Mesendoderm (in vitro differentiated cells): ENCODE data around the gene TPO.

Experiments used
- DNase-seq: peaks from one replicate; pipeline ENCODE4 v3.0.0; 2013
- H2AK5ac ChIP-seq: 2 replicates; pipeline ENCODE4 v1.6.1; 2013; ENCODE audit warnings: low read length, inconsistent platforms
- H2BK120ac ChIP-seq: 2 replicates; pipeline ENCODE4 v1.6.1; 2013; ENCODE audit warnings: low read depth, mild to moderate bottlenecking, low read length, moderate library complexity, mixed read lengths
- H2BK15ac ChIP-seq: replicated peaks from 2 replicates; pipeline ENCODE4 v1.6.1; 2013; ENCODE audit warnings: low read depth, mild to moderate bottlenecking, moderate library complexity
- H2BK5ac ChIP-seq: 2 replicates; pipeline ENCODE4 v1.6.1; 2013; ENCODE audit warnings: low read length, inconsistent platforms
- H3K18ac ChIP-seq: 2 replicates; pipeline ENCODE4 v1.6.1; 2013; ENCODE audit warnings: mild to moderate bottlenecking, low read length, mixed read lengths
- H3K23ac ChIP-seq: one replicate; pipeline ENCODE4 v1.6.1; 2013; ENCODE audit warnings: low read length
- H3K27ac ChIP-seq: 2 replicates; pipeline ENCODE4 v1.5.1; 2013; ENCODE audit warnings: low read depth, mild to moderate bottlenecking, inconsistent platforms, low read length, moderate library complexity
- H3K27me3 ChIP-seq: 2 replicates; pipeline ENCODE4 v1.6.1; 2013; ENCODE audit warnings: low read length, control low read depth, mild to moderate bottlenecking, inconsistent platforms; ENCODE audit not compliant: insufficient read depth, poor library complexity
- H3K36me3 ChIP-seq: 2 replicates; pipeline ENCODE4 v1.6.1; 2013; ENCODE audit warnings: low read length, inconsistent platforms; ENCODE audit not compliant: control insufficient read depth, insufficient read depth
- H3K4ac ChIP-seq: one replicate; pipeline ENCODE4 v1.6.1; 2013; ENCODE audit warnings: low read depth, mild to moderate bottlenecking, low read length, moderate library complexity
- H3K4me1 ChIP-seq: 2 replicates; pipeline ENCODE4 v1.6.1; 2013; ENCODE audit warnings: low read depth, low read length, inconsistent platforms; ENCODE audit not compliant: control insufficient read depth
- H3K4me2 ChIP-seq: 2 replicates; pipeline ENCODE4 v1.6.1; 2013; ENCODE audit warnings: low read length
- H3K4me3 ChIP-seq: 2 replicates; pipeline ENCODE4 v1.5.1; 2013; ENCODE audit warnings: mild to moderate bottlenecking, low read length
- H3K56ac ChIP-seq: one replicate; pipeline ENCODE4 v1.6.1; 2013; ENCODE audit warnings: low read length
- H3K79me1 ChIP-seq: 2 replicates; pipeline ENCODE4 v1.6.1; 2013; ENCODE audit warnings: low read length, inconsistent platforms
- H3K79me2 ChIP-seq: 2 replicates; pipeline ENCODE4 v1.6.1; 2013; ENCODE audit warnings: mild to moderate bottlenecking, low read length; ENCODE audit not compliant: control insufficient read depth, insufficient read depth
- H3K9ac ChIP-seq: 2 replicates; pipeline ENCODE4 v1.6.1; 2013; ENCODE audit warnings: low read length, inconsistent platforms
- H4K5ac ChIP-seq: one replicate; pipeline ENCODE4 v1.6.1; 2013; ENCODE audit warnings: low read length
- H4K8ac ChIP-seq: one replicate; pipeline ENCODE4 v1.6.1; 2013; ENCODE audit warnings: low read depth, mild to moderate bottlenecking, control low read depth, low read length, moderate library complexity
- WGBS: extraction: QIAGEN DNeasy Blood & Tissue Kit; methylation state at CpG from one replicate; pipeline ENCODE4 v1.1.7; 2013; ENCODE audit warnings: low lambda C conversion rate, missing lambda C conversion rate; ENCODE audit not compliant: insufficient coverage; ENCODE audit errors: extremely low coverage; 5-methylcytosine and 5-hydroxymethylcytosine counted together

TPO gene

DNA sequence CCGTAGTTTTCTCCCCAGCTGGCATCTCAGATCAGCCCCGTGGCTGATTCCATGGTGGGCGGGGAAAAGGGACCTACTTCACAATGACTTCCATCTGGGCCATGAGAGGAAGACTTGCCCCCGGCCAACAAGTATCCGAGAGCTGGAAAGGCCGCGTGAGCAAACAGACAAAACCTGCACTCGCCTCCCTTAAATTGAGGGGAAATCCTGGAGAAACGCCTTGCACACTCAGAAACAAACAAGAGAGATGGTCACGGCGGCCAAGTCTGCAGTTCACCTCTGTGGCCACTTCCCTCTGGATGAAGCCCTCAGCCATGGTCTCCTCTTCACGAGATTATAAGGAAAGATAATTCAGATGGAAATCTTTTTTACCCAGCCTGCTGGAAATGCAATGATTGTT lies 39.4 kb upstream of the TPO start:
- H2BK15ac ChIP-seq: no peak overlapping the region
- H3K4me2 ChIP-seq: no peak overlapping the region
- H3K9ac ChIP-seq: no peak overlapping the region
- no peak overlapping the region for H3K18ac ChIP-seq
- no CpG with 5 or more reads among the region's 12 CpGs for WGBS
- no peaks in the 10 kb centered on the region for H3K27me3 ChIP-seq
- H3K4me3 ChIP-seq: no peak overlapping the region
- H3K56ac ChIP-seq: no peak overlapping the region
- no peak overlapping the region for H2BK120ac ChIP-seq
- no peaks in the 10 kb centered on the region for H3K4me1 ChIP-seq
- no peaks in the 10 kb centered on the region for H3K79me1 ChIP-seq
- H2AK5ac ChIP-seq: no peak overlapping the region
- no peak overlapping the region for H4K8ac ChIP-seq
- no peaks in the 10 kb centered on the region for H3K79me2 ChIP-seq
- no peak overlapping the region for H3K4ac ChIP-seq
- no peak overlapping the region for H4K5ac ChIP-seq
- H3K36me3 ChIP-seq: no peaks in the 10 kb centered on the region
- H3K27ac ChIP-seq: no peak overlapping the region
- DNase-seq: no peak
- no peak overlapping the region for H2BK5ac ChIP-seq
- H3K23ac ChIP-seq: no peak overlapping the region

DNA sequence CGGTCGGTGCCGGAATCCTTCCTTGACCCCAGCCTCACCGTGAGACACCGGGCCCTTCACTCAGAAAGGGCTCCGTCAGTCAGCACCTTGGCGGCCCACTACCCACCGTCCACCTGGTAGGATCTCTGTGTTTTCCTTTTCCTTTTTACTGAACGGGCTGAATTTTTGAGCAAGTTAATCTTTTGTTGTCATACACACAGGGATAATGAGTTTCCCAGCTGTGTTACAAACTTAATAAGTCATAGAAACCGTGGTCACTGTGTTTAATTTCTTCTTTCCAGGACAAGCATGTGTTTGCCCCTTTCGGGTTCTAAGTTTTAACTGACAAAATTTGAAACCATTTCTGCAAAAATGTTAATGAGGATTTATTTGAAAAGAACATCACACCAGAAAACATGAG lies 39.0 kb upstream of the TPO start:
- Histone ChIP-seq H3K9ac (no peak overlapping the region), H3K4me2 (no peak overlapping the region), H3K27ac (no peak overlapping the region), H3K4me3 (no peak overlapping the region), H3K27me3 (no peaks in the 10 kb centered on the region), H3K4ac (no peak overlapping the region), H3K56ac (no peak overlapping the region), H3K36me3 (no peaks in the 10 kb centered on the region), H4K5ac (no peak overlapping the region), H3K79me1 (no peaks in the 10 kb centered on the region), H2AK5ac (no peak overlapping the region), H3K79me2 (no peaks in the 10 kb centered on the region), H2BK15ac (no peak overlapping the region), H3K4me1 (no peaks in the 10 kb centered on the region), H3K18ac (no peak overlapping the region), H2BK5ac (no peak overlapping the region), H4K8ac (no peak overlapping the region), H2BK120ac (no peak overlapping the region), H3K23ac (no peak overlapping the region)
- no peak for DNase-seq
- WGBS: no CpG with 5 or more reads among the region's 11 CpGs

DNA sequence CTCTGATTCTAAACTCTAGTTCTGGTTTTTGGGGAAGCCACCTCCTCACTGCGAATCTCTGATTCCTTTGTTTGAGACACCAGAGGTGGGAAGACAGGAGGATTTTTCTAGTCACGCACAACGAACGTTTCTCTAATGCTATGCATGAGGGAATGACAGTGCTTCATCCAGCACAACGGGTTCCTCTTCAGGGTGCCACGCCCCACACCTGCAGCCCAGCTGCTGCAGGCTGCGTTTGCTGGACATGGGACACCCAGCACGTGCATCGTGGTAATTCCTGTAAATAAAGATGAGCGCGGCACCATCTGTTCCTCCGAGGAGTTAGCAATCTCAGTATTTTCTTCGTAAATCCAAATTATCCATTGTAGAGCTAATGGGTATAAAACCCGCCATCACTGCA lies 37.5 kb upstream of the TPO start:
- no peak for DNase-seq
- H3K23ac ChIP-seq: no peak overlapping the region
- no peak overlapping the region for H3K18ac ChIP-seq
- no peaks in the 10 kb centered on the region for H3K27me3 ChIP-seq
- no peak overlapping the region for H3K4me2 ChIP-seq
- H2AK5ac ChIP-seq: no peak overlapping the region
- H3K56ac ChIP-seq: no peak overlapping the region
- H3K4ac ChIP-seq: no peak overlapping the region
- H2BK5ac ChIP-seq: no peak overlapping the region
- H4K5ac ChIP-seq: no peak overlapping the region
- H3K9ac ChIP-seq: no peak overlapping the region
- no peak overlapping the region for H2BK15ac ChIP-seq
- H3K79me1 ChIP-seq: no peaks in the 10 kb centered on the region
- no peak overlapping the region for H3K27ac ChIP-seq
- H3K4me3 ChIP-seq: no peak overlapping the region
- no peaks in the 10 kb centered on the region for H3K4me1 ChIP-seq
- H4K8ac ChIP-seq: no peak overlapping the region
- H3K79me2 ChIP-seq: no peaks in the 10 kb centered on the region
- H2BK120ac ChIP-seq: no peak overlapping the region
- no CpG with 5 or more reads among the region's 14 CpGs for WGBS
- H3K36me3 ChIP-seq: no peaks in the 10 kb centered on the region

DNA sequence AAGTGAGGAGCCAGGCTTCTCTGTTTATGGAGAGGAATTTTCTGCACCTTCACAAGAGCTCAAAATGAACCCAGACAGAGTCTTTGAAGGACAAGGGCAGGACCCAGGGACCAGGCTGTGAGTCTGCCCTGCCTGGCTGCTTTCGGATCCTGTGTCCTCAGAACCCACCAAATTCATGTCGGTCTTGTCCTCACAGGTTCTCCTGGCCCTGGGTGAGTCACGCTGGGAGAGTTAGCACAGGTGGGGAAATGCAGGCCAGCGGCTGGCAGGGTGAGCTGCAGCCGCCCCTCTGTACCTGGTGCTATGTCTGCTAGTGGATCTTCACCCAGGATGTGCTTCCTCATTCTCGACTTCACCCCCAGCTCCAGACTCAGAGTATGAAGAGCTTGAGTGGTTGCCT lies 35.8 kb upstream of the TPO start:
- Histone ChIP-seq H3K18ac (no peak overlapping the region), H2BK5ac (no peak overlapping the region), H3K27me3 (no peaks in the 10 kb centered on the region), H4K5ac (no peak overlapping the region), H3K4ac (no peak overlapping the region), H3K4me2 (no peak overlapping the region), H3K27ac (no peak overlapping the region), H2BK15ac (no peak overlapping the region), H3K4me1 (no peaks in the 10 kb centered on the region), H4K8ac (no peak overlapping the region), H3K9ac (no peak overlapping the region), H3K56ac (no peak overlapping the region), H2AK5ac (no peak overlapping the region), H2BK120ac (no peak overlapping the region), H3K79me2 (no peaks in the 10 kb centered on the region), H3K79me1 (no peaks in the 10 kb centered on the region), H3K36me3 (no peaks in the 10 kb centered on the region), H3K23ac (no peak overlapping the region), H3K4me3 (no peak overlapping the region)
- DNase-seq: no peak
- WGBS: no CpG with 5 or more reads among the region's 6 CpGs

DNA sequence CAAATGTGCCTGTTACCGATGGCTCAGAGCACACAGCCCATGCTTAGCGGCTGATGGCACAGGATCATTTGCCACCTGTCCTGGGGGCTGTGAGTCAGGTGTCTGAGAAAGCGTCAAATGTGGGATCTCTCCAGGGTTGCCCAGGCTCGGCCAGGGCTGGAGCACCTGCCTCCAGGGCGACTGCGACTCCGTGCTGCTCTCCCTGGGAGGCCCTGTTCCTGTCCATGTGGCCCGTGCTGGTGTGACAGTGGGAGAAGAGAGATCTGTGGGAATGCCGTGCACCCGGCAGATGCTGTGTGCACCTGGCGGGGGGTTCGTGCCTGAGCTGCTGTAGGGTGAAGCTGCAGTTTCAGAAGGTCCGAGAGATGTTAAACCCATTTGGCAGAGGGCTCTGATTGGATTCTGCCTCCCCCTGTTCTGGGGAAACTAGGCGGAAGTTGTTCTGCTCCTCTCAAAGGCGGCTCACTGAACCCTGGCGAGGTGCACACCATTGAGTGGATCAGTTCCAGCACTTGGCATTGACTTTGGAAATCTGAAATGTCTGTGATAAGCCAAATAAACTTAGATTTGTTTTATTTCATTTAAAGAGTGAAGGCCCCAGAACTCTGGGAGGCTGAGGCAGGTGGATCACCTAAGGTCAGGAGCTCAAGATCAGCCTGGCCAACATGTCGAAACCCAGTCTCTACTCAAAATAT lies 34.7 kb upstream of the TPO start:
- no peak overlapping the region for H4K5ac ChIP-seq
- WGBS: no CpG with 5 or more reads among the region's 17 CpGs
- H3K79me1 ChIP-seq: no peaks in the 10 kb centered on the region
- H3K23ac ChIP-seq: no peak overlapping the region
- H3K4me3 ChIP-seq: no peak overlapping the region
- H3K9ac ChIP-seq: no peak overlapping the region
- no peak overlapping the region for H2BK5ac ChIP-seq
- H2BK15ac ChIP-seq: no peak overlapping the region
- no peak overlapping the region for H3K4me2 ChIP-seq
- no peaks in the 10 kb centered on the region for H3K79me2 ChIP-seq
- H2AK5ac ChIP-seq: no peak overlapping the region
- H3K4ac ChIP-seq: no peak overlapping the region
- no peak for DNase-seq
- H3K56ac ChIP-seq: no peak overlapping the region
- no peak overlapping the region for H2BK120ac ChIP-seq
- H3K4me1 ChIP-seq: no peaks in the 10 kb centered on the region
- H3K18ac ChIP-seq: no peak overlapping the region
- no peak overlapping the region for H3K27ac ChIP-seq
- H3K27me3 ChIP-seq: no peaks in the 10 kb centered on the region
- no peaks in the 10 kb centered on the region for H3K36me3 ChIP-seq
- no peak overlapping the region for H4K8ac ChIP-seq

DNA sequence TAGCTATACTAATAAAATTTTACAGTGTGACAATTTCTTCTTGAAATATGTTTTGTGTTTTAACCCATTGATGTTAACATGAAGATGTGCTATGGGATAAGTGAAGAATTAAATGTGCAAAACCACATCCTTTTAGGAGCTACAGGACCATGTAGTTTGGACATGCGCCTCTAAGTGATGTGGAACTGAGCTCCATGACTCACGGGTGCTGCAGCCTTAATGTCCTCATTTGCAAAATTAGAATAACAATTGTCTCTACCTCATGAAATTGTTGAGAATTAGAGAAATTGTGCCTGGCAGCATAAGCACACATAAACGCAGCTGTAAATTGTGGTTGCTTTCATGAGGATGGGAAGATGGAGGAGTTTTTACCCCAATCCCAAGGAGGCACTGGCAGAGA lies 31.6 kb upstream of the TPO start:
- H3K4me3 ChIP-seq: no peak overlapping the region

More for the DNA sequence above, 31.6 kb upstream of the TPO start:
- H3K79me2 ChIP-seq: no peaks in the 10 kb centered on the region
- no CpG with 5 or more reads among the region's 3 CpGs for WGBS
- H2AK5ac ChIP-seq: no peak overlapping the region
- no peak overlapping the region for H3K27ac ChIP-seq
- no peaks in the 10 kb centered on the region for H3K36me3 ChIP-seq
- H2BK15ac ChIP-seq: no peak overlapping the region
- H3K4me2 ChIP-seq: no peak overlapping the region
- no peak overlapping the region for H3K4ac ChIP-seq
- H3K79me1 ChIP-seq: no peaks in the 10 kb centered on the region
- H3K9ac ChIP-seq: no peak overlapping the region
- H3K18ac ChIP-seq: no peak overlapping the region
- no peak overlapping the region for H3K23ac ChIP-seq
- DNase-seq: no peak
- no peak overlapping the region for H2BK120ac ChIP-seq
- no peak overlapping the region for H2BK5ac ChIP-seq
- H4K8ac ChIP-seq: no peak overlapping the region
- H3K27me3 ChIP-seq: no peaks in the 10 kb centered on the region
- no peak overlapping the region for H4K5ac ChIP-seq
- no peaks in the 10 kb centered on the region for H3K4me1 ChIP-seq
- H3K56ac ChIP-seq: no peak overlapping the region
